GM19468 (cell line): ENCODE results near the gene KCNJ13.

Source experiments
- ATAC-seq: cut with Tn5 transposase; IDR thresholded peaks from one replicate; pipeline ENCODE4 v1.9.1; 2021; ENCODE audit warnings: mild to moderate bottlenecking, moderate library complexity, moderate number of reproducible peaks; ENCODE audit not compliant: unreplicated experiment; ENCODE audit errors: extremely low read depth

The KCNJ13 gene

DNA sequence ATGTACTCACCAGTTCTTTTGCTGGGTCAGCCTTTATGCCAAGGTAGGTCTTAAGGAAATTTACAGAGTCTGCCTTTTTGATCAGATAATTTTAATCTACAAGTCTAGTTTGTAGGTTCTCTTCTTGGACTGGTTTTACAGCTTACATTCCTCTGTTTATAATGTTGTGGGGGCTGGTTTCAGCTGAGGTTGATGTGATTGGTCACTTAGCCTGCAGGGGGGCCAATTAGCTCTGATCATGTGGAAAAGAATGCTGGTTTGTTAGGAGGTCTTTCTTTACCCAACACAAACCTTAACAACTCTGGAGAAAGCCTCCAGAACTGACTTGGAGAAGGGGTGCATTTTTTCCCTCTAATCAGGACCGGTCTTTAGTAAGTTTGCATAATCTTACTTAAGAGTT is at the start of gene KCNJ13:
Gene KCNJ13, minus strand, starts transcription at position 131 of the 400 bp plus-strand sequence. CDS start 5,203 bp downstream, outside the sequence.
- ATAC-seq, result no peak

DNA sequence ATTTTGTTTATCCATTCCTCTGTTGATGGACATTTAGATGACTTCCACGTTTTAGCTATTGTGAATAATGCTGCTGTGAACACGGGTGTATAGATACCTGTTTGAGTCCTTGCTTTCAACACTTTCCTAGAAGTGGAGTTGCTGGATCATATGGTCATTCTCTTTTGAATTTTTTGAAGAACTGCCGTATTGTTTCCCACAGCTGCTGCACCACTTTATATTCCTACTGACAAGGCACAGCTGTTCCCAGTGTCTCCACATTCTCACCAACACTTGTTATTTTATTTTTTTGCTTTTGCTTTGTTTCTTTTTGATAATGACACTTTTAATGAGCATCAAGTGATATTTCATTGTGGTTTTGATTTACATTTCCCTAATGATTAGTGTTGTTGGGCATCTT is 41.4 kb upstream of the KCNJ13 start:
- no peak for ATAC-seq

DNA sequence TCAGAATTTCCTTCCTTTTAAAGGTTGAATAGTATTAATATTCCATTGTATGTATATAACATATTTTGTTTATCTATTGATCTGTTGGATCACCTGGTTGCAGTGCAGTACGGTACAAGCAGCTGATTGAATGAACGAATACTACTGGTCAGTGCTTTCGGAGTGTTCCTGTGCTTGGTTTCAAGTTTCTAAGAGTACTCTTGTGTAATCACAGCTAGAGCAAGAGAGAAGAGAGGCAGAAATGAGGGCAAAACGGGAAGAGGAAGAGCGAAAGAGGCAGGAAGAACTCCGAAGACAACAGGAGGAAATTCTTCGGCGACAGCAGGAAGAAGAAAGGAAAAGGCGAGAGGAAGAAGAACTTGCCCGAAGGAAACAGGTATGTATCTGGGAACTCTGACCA is 40.3 kb upstream of the KCNJ13 start:
- no peak for ATAC-seq

DNA sequence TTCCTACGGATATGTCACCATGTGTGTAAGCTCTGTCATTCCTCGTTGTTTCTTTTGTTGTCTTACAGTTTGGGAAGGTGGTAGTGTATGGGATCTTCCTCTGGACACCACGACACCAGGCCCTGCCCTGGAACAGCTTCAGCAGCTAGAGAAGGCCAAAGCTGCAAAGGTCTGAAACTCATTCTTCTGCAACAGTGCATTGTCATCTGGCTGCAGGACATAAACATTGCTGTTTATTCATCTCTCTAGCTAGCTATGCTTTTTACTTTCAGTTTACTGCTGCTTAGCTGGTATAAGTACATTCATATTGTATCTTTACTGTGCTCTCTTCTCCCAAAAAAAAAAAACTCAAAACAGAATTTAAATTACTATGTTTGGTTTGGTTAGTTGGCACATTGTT is 39.2 kb upstream of the KCNJ13 start:
- no peak for ATAC-seq

DNA sequence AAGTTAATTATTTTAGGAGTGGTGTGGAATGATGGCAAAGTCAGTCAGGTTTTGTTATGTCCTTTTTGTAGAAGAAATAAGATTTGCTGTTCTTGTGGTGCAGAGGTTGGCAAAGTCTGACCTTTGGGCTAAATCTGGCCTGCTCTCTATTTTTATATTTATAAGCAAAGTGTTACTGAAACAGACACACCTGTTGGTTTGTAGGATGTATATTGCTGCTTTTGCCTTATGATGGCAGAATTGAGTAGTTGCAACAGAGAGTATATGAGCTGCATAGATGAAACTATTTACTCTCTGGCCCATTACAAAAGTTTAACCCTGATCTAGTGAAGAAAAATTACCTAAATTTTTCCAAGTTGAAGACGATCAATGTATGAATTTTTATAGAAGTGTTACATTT is 34.1 kb upstream of the KCNJ13 start:
- no peak for ATAC-seq

DNA sequence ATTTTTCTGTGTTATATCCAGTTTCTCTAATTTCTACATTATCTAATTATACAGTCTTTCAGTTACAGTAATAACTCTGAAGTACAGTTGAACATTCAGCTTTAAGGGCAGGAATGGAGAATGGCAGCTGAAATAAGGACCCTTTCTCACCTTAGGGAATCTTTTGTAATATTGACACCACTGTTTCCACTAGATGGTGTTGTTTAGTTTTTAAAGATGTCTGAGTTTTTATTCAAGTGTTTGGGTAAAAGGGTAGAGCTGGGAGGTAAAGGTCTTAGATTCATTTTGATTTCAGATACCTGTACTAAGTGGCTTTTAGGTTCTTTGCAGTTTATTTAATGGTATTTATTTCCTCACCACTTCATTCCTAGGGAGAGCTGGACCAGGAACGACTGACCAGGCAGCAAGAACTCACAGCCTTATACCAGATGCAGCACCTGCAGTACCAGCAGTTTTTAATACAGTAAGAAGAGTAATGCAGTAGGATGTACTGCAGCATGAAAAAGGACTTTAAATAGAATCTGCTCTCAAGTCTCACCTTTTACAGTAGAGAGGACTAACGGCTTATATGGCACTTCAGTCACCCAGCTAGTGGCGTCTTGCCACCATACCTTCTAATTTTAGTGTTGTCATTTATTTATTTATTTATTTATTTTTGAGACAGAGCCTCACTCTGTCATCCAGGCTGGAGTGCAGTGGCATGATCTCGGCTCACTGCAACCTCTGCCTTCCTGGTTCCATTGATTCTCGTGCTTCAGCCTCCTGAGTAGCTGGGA is 33.2 kb upstream of the KCNJ13 start:
- ATAC-seq, result no peak

DNA sequence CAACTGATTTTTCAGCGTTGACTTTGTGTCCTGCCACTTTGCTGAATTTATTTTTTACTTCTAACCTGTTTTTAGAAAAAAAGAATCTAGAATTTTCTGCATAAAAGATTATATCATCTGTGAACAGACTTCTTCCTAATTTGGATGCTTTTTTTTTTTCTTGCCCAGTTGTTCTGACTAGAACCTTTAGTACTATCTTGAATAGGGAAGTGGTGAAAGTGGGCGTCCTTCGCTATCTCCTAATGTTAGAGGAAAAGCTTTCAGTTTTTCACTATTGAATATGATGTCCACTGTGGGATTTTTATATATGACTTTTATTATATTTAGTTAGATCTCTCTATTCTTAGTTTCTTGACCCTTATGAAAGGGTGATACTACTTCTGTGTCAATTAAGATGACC is 25.7 kb upstream of the KCNJ13 start:
- no peak for ATAC-seq

DNA sequence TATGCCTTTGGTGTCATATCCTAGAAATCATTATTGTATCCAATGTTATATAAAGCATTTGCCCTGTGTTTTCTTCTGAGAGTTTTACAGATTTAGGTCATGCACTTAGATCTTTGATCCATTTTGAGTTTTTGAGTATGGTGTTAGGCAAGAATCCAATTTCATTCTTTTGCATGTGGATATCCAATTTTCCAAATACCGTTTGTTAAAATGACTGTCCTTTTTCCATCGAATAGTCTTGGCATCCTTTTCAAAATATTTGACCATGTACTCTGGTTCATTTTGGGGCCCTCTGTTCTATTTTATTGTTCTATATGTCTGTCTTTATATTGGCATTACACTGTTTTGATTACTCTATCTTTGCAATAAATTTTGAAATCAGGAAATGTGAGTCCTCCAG is 23.8 kb upstream of the KCNJ13 start:
- no peak for ATAC-seq

DNA sequence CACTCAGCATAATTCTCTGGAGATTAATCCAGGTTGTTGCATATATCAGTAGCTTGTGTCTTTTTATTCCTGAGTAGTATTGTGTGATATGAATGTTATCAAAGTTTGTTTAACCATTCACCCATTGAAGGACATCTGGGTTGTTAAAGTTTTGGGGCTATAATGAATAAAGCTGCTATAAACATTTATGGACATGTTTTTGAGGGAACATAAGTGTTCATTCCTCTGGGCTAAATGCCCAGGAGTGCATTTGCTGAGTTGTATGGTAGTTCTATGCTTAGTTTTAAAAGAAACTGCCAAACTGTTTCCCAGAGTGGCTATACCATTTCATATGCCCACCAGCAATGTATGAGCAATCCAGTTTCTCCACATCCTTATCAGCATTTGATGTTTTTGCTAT is 21.8 kb upstream of the KCNJ13 start:
- no peak for ATAC-seq

DNA sequence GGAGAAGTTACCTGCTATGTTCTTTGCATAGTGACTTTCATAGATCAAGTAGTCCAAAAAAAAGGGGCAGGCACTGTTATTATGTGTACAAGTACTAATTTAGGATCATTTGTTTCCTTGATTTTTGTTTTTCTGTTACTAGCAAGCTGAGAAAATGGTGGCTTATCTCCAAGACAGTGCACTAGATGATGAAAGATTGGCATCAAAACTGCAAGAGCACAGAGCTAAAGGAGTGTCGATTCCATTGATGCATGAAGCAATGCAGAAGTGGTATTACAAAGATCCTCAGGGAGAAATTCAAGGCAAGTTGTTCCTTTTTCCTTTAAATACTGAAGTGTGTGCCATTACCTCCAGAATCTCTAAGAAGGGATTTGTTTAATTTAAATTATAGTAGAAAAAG is 19.6 kb upstream of the KCNJ13 start:
- ATAC-seq, result no peak

DNA sequence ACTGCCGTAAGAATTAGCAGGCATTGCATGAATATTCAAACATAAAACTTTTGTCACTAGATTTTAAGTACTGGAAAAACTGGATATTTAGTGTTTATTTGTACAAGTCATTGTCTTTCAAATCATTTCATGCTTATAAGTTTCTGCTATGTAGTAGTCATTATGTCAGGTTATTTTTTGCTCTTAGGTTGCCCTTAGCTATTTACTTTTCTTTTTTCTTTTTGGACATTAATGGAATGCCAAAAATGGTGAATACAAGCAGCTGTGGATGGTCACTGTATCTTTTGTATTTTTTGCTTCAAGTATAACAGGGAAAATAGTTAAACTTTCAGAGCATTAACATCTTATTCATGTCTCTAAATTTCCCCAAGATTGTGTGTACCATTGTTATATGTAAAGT is 18.6 kb upstream of the KCNJ13 start:
- no peak for ATAC-seq

DNA sequence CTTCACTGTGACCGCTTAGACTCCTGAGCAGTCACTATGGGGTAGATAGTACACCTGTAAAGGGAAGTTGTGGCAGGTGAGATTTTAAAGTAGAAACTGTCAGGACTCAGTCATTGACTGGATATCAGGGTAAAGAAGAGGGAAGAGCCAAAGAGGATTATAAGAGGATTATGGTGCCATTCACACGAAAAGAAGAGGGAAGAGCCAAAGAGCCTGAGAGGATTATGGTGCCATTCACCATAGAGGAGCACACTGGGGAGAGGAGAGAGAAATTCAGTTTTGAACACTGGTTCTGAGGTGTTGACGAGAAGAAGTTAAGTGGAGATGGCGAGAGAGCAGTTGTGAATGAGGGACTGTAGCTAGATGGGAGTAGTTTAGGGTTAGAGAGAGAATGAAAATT is 16.9 kb upstream of the KCNJ13 start:
- ATAC-seq, result no peak

DNA sequence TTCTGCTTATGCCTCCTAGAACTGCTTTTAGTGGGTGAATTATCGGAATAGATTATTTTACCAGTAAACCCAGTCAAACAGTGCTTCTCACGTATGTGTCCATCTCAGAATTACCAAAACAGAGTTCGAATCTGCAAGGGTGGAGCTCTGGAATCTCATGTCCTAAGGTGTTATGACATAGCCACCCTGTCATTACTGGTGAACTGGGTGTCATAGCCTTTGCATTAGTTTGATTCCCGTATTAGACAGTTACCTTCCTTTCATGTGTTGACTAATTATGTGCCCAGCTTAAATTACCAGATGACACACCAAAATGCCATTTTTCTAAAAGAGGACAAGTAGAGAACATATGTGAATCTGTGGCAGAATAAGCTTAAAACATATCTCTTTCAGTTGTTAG is 15.2 kb upstream of the KCNJ13 start:
- ATAC-seq, result no peak

DNA sequence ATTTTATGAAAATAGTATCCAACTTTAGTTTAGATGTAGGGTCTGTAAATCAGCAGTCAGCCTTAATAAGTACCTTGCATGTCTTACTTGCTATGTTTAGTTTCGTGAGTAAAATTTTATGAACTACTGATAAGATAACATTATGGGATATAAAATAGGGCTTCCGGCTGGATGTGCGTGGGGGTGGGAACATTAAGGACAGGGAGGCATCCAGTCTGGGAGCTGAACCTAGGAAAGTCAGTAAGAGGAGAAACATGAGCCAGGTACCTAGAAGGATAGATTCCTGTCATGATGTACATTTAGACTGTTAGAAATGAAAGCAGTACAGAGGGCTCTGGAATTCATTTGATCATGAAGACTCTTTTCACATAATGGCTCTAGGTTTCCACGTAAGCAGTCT is 12.7 kb upstream of the KCNJ13 start:
- ATAC-seq, result no peak

DNA sequence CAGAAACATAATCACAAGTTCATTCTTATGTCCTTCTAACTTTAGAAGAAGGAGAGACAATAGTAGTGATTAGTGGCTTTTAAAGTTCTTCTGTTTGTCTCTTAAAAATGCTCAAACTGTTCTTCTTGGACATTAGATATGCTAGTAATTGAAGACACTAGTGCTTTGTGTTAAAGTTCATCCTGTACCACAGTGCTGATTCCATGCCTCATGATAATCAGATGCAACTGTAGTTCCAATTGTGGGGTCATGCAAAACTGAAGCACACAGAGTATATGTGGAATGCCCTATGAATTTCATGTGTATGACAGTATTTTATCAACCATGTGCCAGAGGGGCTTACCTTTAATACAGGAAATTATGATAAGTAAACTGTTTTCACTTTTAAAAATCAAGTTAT is 11.4 kb upstream of the KCNJ13 start:
- no peak for ATAC-seq

DNA sequence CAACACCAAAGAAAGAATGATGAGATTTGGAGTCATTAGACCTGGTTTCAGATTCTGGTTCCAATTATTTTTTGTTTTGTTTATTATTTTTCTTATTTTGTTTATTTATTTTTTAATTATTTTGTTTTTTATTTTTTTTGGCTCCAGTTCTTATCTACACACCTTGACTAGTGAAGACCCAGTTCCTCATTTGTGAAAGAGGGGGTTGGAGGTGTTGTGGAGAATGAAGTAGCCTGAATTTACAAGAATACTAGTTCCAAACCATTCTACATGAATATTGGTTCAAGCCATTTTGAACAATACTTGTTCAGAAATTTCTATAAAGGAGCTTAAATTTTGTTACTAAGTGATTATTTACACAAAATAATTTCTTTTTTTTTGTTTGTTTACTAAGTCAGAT is 6.9 kb upstream of the KCNJ13 start:
- ATAC-seq, result no peak

DNA sequence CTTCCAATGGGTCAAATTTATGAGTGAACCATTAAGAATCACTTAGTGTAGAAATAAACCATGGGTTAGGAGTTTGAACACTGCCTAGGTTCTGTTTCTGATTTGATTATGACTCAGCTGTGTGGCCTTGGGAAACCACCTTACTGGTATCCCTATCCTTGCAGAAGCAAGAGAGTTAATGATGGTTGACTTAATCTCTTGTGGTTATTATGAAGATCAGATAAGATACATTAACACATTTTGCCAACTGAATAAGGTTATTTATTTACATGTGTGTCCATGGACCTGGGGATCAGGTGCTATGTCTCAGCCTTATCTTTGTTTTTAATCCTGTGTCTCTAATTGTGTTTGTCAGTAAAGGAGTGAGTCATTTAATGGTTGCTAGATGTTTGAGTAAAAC is 5.4 kb upstream of the KCNJ13 start:
- peak; percentile 68 for ATAC-seq

DNA sequence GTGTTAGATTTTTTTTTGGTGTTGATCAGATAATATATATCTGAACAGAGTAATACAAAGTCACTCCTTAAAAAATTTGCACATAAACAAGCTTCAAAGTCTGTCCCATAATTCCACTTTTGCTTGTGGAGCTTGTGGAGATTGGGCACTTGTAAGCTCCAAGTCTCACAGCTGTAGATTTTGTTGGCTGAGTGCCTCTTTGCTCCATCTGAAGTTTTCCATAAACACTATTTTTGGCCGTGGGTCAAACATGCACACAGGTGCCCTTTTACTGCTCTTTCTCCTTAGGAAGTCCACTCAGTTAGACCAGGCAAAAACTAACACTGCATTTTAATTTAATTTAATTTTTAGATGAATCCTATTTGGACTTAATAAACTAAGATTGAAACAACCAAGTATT is 3.6 kb upstream of the KCNJ13 start:
- no peak for ATAC-seq

DNA sequence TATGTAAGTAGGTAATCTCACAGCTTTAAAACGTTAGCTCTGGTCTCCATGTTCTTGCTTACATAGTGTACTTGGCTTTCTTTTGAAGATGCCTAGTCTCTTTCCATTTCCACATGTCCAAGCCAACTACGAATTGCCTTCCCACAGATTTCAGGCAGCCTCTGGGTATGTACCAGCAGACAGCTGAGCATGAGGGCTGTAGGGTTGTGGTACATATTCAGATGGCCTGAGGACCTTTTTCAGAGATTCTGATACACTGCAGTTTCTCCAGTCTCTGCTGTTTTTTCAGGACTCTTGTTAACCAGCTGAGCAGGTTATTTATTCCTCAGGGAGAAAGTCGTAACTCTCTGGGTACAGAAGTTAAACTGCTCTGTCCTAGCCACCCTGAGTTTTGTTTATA is 3.1 kb upstream of the KCNJ13 start:
- ATAC-seq, result no peak

DNA sequence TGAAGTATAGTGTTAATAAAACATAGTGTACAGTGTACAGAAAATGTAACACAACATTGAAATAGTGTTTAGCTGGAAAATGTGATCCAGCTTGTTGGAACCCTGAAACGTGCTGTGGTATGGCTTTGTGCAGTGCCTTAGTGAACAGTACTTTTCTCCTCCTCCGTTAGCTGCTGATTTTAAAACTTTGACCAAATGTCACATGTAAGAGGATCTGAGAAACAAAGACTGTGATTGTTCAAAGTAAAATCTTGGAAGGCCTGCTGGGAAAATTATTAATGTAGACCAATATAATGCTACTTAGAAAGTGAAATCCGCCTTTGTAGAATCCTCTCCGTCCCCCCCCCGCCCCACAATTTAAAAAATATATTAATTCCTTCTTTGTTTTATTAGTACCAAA is 911 bp upstream of the KCNJ13 start:
- no peak for ATAC-seq

DNA sequence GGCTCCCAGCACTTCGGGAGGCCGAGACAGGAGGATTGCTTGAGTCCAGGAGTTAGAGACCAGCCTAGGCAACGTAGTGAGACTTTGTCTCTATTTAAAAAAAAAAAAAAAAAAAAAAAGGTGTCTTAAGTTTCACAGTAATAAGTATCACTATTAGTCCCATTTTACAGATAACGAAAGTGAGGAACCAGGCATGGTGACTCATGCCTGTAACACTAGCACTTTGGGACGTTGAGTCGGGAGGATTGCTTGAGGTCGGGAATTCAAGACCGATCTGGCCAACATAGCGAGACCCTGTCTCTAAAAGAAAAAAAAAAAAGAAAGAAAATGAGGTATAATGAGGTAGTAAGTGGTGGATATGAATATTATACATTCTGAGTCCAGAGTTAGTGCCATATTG is 2.5 kb downstream of the KCNJ13 start:
- no peak for ATAC-seq

DNA sequence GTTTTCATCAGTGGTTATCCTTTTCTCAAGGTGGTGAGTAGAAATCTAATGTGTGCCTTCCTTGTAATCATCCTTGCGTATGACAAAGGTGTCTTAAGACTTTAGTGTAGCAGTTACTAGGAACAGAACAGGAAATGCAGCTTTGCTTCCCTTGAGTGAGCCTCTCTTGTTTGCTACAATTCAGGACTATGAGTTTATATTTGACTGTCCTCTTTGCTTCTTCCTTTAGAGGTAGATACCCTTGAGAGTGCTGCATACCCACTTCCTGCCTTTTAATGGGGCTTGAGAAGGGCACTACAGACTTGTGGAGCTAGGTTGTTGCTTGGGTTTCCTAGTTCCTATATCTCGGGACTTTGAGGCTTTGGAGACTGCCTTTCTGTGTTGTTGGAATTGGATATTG is 3.8 kb downstream of the KCNJ13 start:
- peak; percentile 51 for ATAC-seq

DNA sequence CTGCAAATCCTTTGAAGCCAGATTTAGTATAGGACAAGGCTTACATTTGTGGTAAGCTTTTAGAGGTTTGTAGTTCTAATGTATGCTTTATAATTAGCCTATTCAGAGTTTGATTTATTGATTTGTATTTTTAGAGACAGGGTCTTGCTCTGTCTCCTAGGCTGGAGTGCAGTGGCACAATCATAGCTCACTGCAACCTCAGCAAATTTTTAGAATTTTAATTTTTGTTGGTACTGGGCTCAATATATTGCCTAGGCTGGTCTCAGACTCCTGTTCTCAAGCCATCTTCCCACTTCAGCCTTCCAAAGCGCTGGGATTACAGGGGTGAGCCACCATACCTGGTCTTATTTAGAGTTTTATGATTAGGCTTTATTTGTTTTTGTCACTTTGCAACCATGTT is 4.5 kb downstream of the KCNJ13 start:
- ATAC-seq, result no peak
